MM.1S (cell line): ENCODE measurements around the gene PRUNE2.

Experiments used
- DNase-seq: peaks from one replicate; pipeline ENCODE4 v3.0.0-alpha.2; 2015
- H2AFZ ChIP-seq: fragments of 300-600 bp; sonication (generic); 2 replicates; pipeline ENCODE4 v1.6.0; 2016; ENCODE audit warnings: antibody characterized with exemption, low read length
- H3F3A ChIP-seq: fragments of 300-600 bp; sonication (generic); 2 replicates; pipeline ENCODE4 v1.6.1; 2016; ENCODE audit warnings: mild to moderate bottlenecking, antibody characterized with exemption, low read length, moderate library complexity, mixed read lengths; ENCODE audit not compliant: insufficient read depth
- H3K27ac ChIP-seq: fragments of 300-600 bp; sonication (generic); 2 replicates; pipeline ENCODE4 v1.5.1; 2016; ENCODE audit warnings: mild to moderate bottlenecking, low read length
- H3K27me3 ChIP-seq: fragments of 300-600 bp; sonication (generic); replicated peaks from 2 replicates; pipeline ENCODE4 v1.6.0; 2016; ENCODE audit warnings: low read length; ENCODE audit not compliant: insufficient read depth
- H3K36me3 ChIP-seq: fragments of 300-600 bp; sonication (generic); replicated peaks from 2 replicates; pipeline ENCODE4 v1.6.1; 2016; ENCODE audit warnings: mild to moderate bottlenecking, low read length, mixed read lengths; ENCODE audit not compliant: insufficient read depth
- H3K4me1 ChIP-seq: fragments of 300-600 bp; sonication (generic); 2 replicates; pipeline ENCODE4 v1.6.1; 2016; ENCODE audit warnings: low read length, mixed read lengths
- H3K4me2 ChIP-seq: fragments of 300-600 bp; sonication (generic); 2 replicates; pipeline ENCODE4 v1.6.0; 2016; ENCODE audit warnings: low read depth, low read length
- H3K4me3 ChIP-seq: fragments of 300-600 bp; sonication (generic); 2 replicates; pipeline ENCODE4 v1.5.1; 2016; ENCODE audit warnings: low read length, mixed read lengths
- H3K79me2 ChIP-seq: fragments of 300-600 bp; sonication (generic); 2 replicates; pipeline ENCODE4 v1.6.1; 2016; ENCODE audit warnings: mixed run types, low read length, mixed read lengths
- H3K9ac ChIP-seq: fragments of 300-600 bp; sonication (generic); 2 replicates; pipeline ENCODE4 v1.6.1; 2016; ENCODE audit warnings: low read length, mixed read lengths
- H3K9me2 ChIP-seq: fragments of 300-600 bp; sonication (generic); replicated peaks from 2 replicates; pipeline ENCODE4 v1.6.1; 2016; ENCODE audit warnings: mild to moderate bottlenecking, low read length, mixed read lengths; ENCODE audit not compliant: insufficient read depth
- H3K9me3 ChIP-seq: fragments of 300-600 bp; sonication (generic); replicated peaks from 2 replicates; pipeline ENCODE4 v1.6.1; 2016; ENCODE audit warnings: mild to moderate bottlenecking, low read length, mixed read lengths; ENCODE audit not compliant: insufficient read depth
- H4K20me1 ChIP-seq: fragments of 300-600 bp; sonication (generic); 2 replicates; pipeline ENCODE4 v1.6.1; 2016; ENCODE audit warnings: mild to moderate bottlenecking, low read length, moderate library complexity, mixed read lengths; ENCODE audit not compliant: insufficient read depth
- EZH2 ChIP-seq: fragments of 300-600 bp; sonication (generic); optimal IDR thresholded peaks from 2 replicates; pipeline ENCODE3; 2017; ENCODE audit warnings: low read depth, mild to moderate bottlenecking, antibody characterized with exemption, low read length, mixed read lengths
- EZH2phosphoT487 ChIP-seq: fragments of 300-600 bp; sonication (generic); IDR thresholded peaks from 2 replicates; pipeline ENCODE4 v1.6.1; 2018; ENCODE audit warnings: antibody characterized with exemption, low read length
- TF ChIP-seq, protein P1 (sequence below): fragments of 300-600 bp; sonication (generic); IDR thresholded peaks from 2 replicates; pipeline ENCODE4 v1.5.1; 2016; ENCODE audit warnings: antibody characterized with exemption, low read length, mixed read lengths

The PRUNE2 gene

GRCh38 chr9:76787677-76788076 is 118.2 kb downstream of the PRUNE2 start:
- no peak overlapping the region for H2AFZ ChIP-seq
- H3K9ac ChIP-seq: no peak overlapping the region
- H4K20me1 ChIP-seq: no peaks in the 10 kb centered on the region
- no peak for DNase-seq
- H3K9me2 ChIP-seq: no peaks in the 10 kb centered on the region
- no peaks in the 10 kb centered on the region for H3K4me1 ChIP-seq
- H3K27ac ChIP-seq: no peak overlapping the region
- no peaks in the 10 kb centered on the region for H3K27me3 ChIP-seq
- H3K4me2 ChIP-seq: no peak overlapping the region
- no peaks in the 10 kb centered on the region for H3K79me2 ChIP-seq
- H3F3A ChIP-seq: no peaks in the 10 kb centered on the region
- H3K9me3 ChIP-seq: no peaks in the 10 kb centered on the region
- no peak for TF ChIP-seq EZH2
- TF ChIP-seq EZH2phosphoT487: no peak
- TF ChIP-seq, protein P1, sequence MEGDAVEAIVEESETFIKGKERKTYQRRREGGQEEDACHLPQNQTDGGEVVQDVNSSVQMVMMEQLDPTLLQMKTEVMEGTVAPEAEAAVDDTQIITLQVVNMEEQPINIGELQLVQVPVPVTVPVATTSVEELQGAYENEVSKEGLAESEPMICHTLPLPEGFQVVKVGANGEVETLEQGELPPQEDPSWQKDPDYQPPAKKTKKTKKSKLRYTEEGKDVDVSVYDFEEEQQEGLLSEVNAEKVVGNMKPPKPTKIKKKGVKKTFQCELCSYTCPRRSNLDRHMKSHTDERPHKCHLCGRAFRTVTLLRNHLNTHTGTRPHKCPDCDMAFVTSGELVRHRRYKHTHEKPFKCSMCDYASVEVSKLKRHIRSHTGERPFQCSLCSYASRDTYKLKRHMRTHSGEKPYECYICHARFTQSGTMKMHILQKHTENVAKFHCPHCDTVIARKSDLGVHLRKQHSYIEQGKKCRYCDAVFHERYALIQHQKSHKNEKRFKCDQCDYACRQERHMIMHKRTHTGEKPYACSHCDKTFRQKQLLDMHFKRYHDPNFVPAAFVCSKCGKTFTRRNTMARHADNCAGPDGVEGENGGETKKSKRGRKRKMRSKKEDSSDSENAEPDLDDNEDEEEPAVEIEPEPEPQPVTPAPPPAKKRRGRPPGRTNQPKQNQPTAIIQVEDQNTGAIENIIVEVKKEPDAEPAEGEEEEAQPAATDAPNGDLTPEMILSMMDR: no peak
- no peaks in the 10 kb centered on the region for H3K36me3 ChIP-seq
- no peak overlapping the region for H3K4me3 ChIP-seq

GRCh38 chr9:76785501-76785900 is 120.4 kb downstream of the PRUNE2 start:
- H3K36me3 ChIP-seq: no peaks in the 10 kb centered on the region
- no peaks in the 10 kb centered on the region for H3F3A ChIP-seq
- H2AFZ ChIP-seq: no peak overlapping the region
- no peak overlapping the region for H3K4me2 ChIP-seq
- H3K4me3 ChIP-seq: no peak overlapping the region
- H4K20me1 ChIP-seq: no peaks in the 10 kb centered on the region
- DNase-seq: no peak
- TF ChIP-seq EZH2phosphoT487: no peak
- no peak for TF ChIP-seq EZH2
- TF ChIP-seq, protein P1: no peak
- no peaks in the 10 kb centered on the region for H3K79me2 ChIP-seq
- H3K27me3 ChIP-seq: no peaks in the 10 kb centered on the region
- H3K4me1 ChIP-seq: no peaks in the 10 kb centered on the region
- no peaks in the 10 kb centered on the region for H3K9me3 ChIP-seq
- H3K9ac ChIP-seq: no peak overlapping the region
- H3K9me2 ChIP-seq: no peaks in the 10 kb centered on the region
- no peak overlapping the region for H3K27ac ChIP-seq

DNA sequence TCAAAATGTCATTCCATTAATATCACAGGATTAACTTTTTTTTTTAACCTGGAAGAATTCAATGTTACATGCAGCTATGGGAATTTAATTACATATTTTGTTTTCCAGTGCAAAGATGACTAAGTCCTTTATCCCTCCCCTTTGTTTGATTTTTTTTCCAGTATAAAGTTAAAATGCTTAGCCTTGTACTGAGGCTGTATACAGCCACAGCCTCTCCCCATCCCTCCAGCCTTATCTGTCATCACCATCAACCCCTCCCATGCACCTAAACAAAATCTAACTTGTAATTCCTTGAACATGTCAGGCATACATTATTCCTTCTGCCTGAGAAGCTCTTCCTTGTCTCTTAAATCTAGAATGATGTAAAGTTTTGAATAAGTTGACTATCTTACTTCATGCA is 121.0 kb downstream of the PRUNE2 start:
- TF ChIP-seq, protein P1: no peak
- no peak for TF ChIP-seq EZH2
- TF ChIP-seq EZH2phosphoT487: no peak
- Histone ChIP-seq H3K27ac (no peak overlapping the region), H3K4me2 (no peak overlapping the region), H3F3A (no peaks in the 10 kb centered on the region), H3K9ac (no peak overlapping the region), H3K36me3 (no peaks in the 10 kb centered on the region), H3K79me2 (no peaks in the 10 kb centered on the region), H3K4me1 (no peaks in the 10 kb centered on the region), H3K4me3 (no peak overlapping the region), H3K9me2 (no peaks in the 10 kb centered on the region), H3K27me3 (no peaks in the 10 kb centered on the region), H2AFZ (no peak overlapping the region), H4K20me1 (no peaks in the 10 kb centered on the region), H3K9me3 (no peaks in the 10 kb centered on the region)
- DNase-seq: no peak
